GM12801 (cell line): ENCODE data around the gene HCLS1.

ENCODE experiments used
- CTCF ChIP-seq: IDR thresholded peaks from one replicate; pipeline ENCODE4 v1.5.1; 2011; ENCODE audit warnings: control low read depth; ENCODE audit not compliant: insufficient read length; ENCODE audit errors: extremely low read depth

Gene HCLS1

GRCh38 chr3:121592856-121593702 is 67.6 kb downstream of the HCLS1 start, which contains the start of gene FBXO40:
TSS of gene FBXO40 (plus strand) at chr3:121593379. CDS start at chr3:121620576, 27,197 bp downstream.
- TF ChIP-seq CTCF: no peak

- TF ChIP-seq CTCF: no peak
Measured at GRCh38 chr3:121584418-121584817, 76.3 kb downstream of the HCLS1 start.

GRCh38 chr3:121581691-121582090 is 79.0 kb downstream of the HCLS1 start:
- TF ChIP-seq CTCF: no peak
